ENCODE data around the gene CENPW. TPM values are rescaled to one million over a fixed set of nuclear protein-coding genes. Genes with fewer than 3 reads are reported as not detected.

CENPW gene
- total and polyA plus RNA-seq, 9 of the 15 experiments (the other 6 are each of a cell fraction or from before 2014, with no cell fraction given): 48.7 to 285 (median 82.8) TPM

- peak; percentile 34; the same call in 1 of the 2 replicates for TF ChIP-seq ZKSCAN1 (IDR thresholded peaks at IDR 0.05; ENCODE audit: low read depth, low read length)
- peak; percentile 90 for TF ChIP-seq PHF20 (IDR thresholded peaks at IDR 0.05; ENCODE audit: partially characterized antibody)
- peak; percentile 43; the same call in 1 of the 2 replicates for TF ChIP-seq GMEB1 (CRISPR knock-in tag; IDR thresholded peaks at IDR 0.05)
- no peak for TF ChIP-seq EZH2 (IDR thresholded peaks at IDR 0.05; ENCODE audit: borderline replicate concordance, low read depth, low read length)
- TF ChIP-seq CC2D1A (IDR thresholded peaks at IDR 0.05): peak; percentile 91
- TF ChIP-seq MTA3 (IDR thresholded peaks at IDR 0.05; ENCODE audit: borderline replicate concordance): peak; percentile 77; the same call in 1 of the 2 replicates
- TF ChIP-seq POU5F1 (IDR thresholded peaks at IDR 0.05; ENCODE audit: borderline replicate concordance, low read depth, low read length, partially characterized antibody): no peak
- peak; percentile 62; the same call in 1 of the 2 replicates for TF ChIP-seq LCOR (CRISPR knock-in tag; IDR thresholded peaks at IDR 0.05)
- TF ChIP-seq MEIS2 (IDR thresholded peaks at IDR 0.05; ENCODE audit: partially characterized antibody): peak; percentile 75
- TF ChIP-seq CSDE1 (IDR thresholded peaks at IDR 0.05): peak in 1 of 2 experiments; percentile 73; a peak in 1 of 4 replicates
- peak; percentile 27; the same call in 1 of the 2 replicates for TF ChIP-seq DPF2 (IDR thresholded peaks at IDR 0.05)
- TF ChIP-seq BRD9 (IDR thresholded peaks at IDR 0.05; ENCODE audit: low read depth, partially characterized antibody): no peak
- peak; percentile 40; the same call in 1 of the 2 replicates for TF ChIP-seq SOX6 (IDR thresholded peaks at IDR 0.05)
- TF ChIP-seq RB1 (IDR thresholded peaks at IDR 0.05; ENCODE audit: low read depth): peak; percentile 50; the same call in 1 of the 2 replicates
- TF ChIP-seq ESRRA (IDR thresholded peaks at IDR 0.05; ENCODE audit: borderline replicate concordance, low read depth): peak; percentile 51; the same call in 1 of the 2 replicates
- no peak for TF ChIP-seq NCOA4 (IDR thresholded peaks at IDR 0.05; ENCODE audit: partially characterized antibody)
- no peak for TF ChIP-seq ZZZ3 (IDR thresholded peaks at IDR 0.05)
- TF ChIP-seq CBX1 (IDR thresholded peaks at IDR 0.05; ENCODE audit: low read depth): peak; percentile 75; the same call in 1 of the 2 replicates
- no peak for TF ChIP-seq CHD1 (IDR thresholded peaks at IDR 0.05; ENCODE audit: low read length)
- TF ChIP-seq KHSRP (IDR thresholded peaks at IDR 0.05): peak; percentile 88
- peak; percentile 87 for TF ChIP-seq CTBP1 (IDR thresholded peaks at IDR 0.05; ENCODE audit: borderline replicate concordance)
- TF ChIP-seq ARID1B (IDR thresholded peaks at IDR 0.05): peak; percentile 9; the same call in 1 of the 2 replicates
- TF ChIP-seq ZNF511 (CRISPR knock-in tag; IDR thresholded peaks at IDR 0.05): 0 out of 2 replicates have a peak, but pooled peaks have one; percentile 73
- peak; percentile 70 for TF ChIP-seq TBP (optimal IDR thresholded peaks at IDR 0.05; ENCODE audit: low read depth, low read length)
- peak; percentile 51; the same call in 1 of the 2 replicates for TF ChIP-seq ZNF24 (IDR thresholded peaks at IDR 0.05)
- no peak for TF ChIP-seq MBD1 (CRISPR knock-in tag; IDR thresholded peaks at IDR 0.05)
Observed at GRCh38 chr6:126339796-126340609, at the start of gene CENPW (continued).

Data from K562 (cell line).